Measurements from ENCODE around the gene TBX10. TPM values are rescaled to one million over a fixed set of nuclear protein-coding genes. Genes with fewer than 3 reads are reported as not detected.

The TBX10 gene
- polyA plus RNA-seq, 1 of the 3 experiments (the other 2 are of a cell fraction), result not detected

DNA sequence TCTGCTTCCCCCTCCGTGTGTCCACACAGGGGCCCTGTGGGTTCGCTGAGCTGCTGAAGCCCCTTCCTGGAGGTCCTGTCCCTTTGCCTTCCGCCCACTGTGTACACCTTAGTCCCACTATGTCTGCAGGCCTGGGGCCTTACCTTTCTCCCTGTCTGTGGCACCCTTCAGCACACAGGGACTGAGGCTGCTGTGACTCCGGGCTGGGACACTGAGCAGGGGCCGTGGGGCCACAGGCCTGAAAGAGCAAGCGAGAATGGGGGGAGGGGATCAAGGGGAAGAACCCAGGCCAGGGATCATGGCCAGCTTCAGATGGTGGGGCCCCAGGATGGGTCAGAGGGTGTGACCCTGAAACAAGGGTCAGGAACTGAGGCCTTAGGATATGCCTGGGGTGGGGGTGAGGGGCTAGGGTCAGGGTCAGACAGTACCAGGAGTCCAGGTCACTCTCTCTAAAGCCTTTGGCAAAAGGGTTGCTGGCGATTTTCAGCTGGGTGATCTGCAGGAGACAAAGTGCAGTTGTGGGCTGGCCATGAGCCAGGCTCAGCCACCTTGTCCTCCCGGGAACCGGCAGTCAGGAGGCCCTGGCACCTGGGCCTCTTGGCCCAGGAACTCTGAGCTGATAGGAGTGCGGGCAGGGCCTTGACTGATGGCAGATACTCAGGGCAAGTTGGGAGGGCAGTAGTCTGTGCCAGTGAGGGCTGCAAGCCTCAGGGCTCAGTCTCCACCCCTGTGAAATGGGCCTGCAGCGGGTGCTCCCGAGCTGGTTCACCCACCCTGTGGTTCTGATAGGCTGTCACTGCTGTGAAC lies 7.2 kb downstream of the TBX10 start (continued):
- TF ChIP-seq, protein P1, sequence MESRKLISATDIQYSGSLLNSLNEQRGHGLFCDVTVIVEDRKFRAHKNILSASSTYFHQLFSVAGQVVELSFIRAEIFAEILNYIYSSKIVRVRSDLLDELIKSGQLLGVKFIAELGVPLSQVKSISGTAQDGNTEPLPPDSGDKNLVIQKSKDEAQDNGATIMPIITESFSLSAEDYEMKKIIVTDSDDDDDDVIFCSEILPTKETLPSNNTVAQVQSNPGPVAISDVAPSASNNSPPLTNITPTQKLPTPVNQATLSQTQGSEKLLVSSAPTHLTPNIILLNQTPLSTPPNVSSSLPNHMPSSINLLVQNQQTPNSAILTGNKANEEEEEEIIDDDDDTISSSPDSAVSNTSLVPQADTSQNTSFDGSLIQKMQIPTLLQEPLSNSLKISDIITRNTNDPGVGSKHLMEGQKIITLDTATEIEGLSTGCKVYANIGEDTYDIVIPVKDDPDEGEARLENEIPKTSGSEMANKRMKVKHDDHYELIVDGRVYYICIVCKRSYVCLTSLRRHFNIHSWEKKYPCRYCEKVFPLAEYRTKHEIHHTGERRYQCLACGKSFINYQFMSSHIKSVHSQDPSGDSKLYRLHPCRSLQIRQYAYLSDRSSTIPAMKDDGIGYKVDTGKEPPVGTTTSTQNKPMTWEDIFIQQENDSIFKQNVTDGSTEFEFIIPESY (IDR thresholded peaks at IDR 0.05; ENCODE audit: borderline replicate concordance, low read depth), result no peak
- TF ChIP-seq JUND (IDR thresholded peaks at IDR 0.05), result no peak

GRCh38 chr11:67631853-67632174 lies 7.7 kb downstream of the TBX10 start:
- ChIA-PET CTCF (interaction anchor here (0.8 to 17.8 kb wide), 5 partner anchors 7 to 281 kb away, joined by 3 to 308 read pairs (median 14); partner anchors contain the start of genes ACY3 and TBX10), POLR2A (no interaction called here)
- Histone ChIP-seq H3K27ac (ENCODE audit: low read depth in 2 of 2, low read length in 1 of 2) (no peak overlapping the region), H4K20me1 (ENCODE audit: insufficient read depth) (no peaks in the 10 kb centered on the region), H2AFZ (ENCODE audit: low read depth) (no peak overlapping the region), H3K4me2 (no peak overlapping the region), H3K4me1 (ENCODE audit: control insufficient read depth in 1 of 2, insufficient read depth in 2 of 2, low read depth in 1 of 2, low read length in 1 of 2) (peaks cover 0 to 13% of the 10 kb centered on the region in 2 experiments; a peak in 1 of 4 replicates), H3K9ac (no peak overlapping the region), H3F3A (replicated peaks; ENCODE audit: insufficient read depth) (no peaks in the 10 kb centered on the region), H3K36me3 (replicated peaks in 1 of 2; ENCODE audit: control insufficient read depth in 1 of 2, insufficient read depth in 2 of 2, low read length in 1 of 2) (no peaks in the 10 kb centered on the region), H3K9me3 (no peaks in the 10 kb centered on the region), H3K9me2 (no peaks in the 10 kb centered on the region), H3K79me2 (ENCODE audit: insufficient read depth) (no peaks in the 10 kb centered on the region), H3K27me3 (ENCODE audit: insufficient read depth) (no peaks in the 10 kb centered on the region), H3K4me3 (ENCODE audit: low read depth in 2 of 2, low read length in 1 of 2) (no peak overlapping the region)
- 100% methylated on average over 2 of the region's 2 CpGs for WGBS (ENCODE audit: low lambda C conversion rate)
- no peak for DNase-seq
- TF ChIP-seq FOXM1 (IDR thresholded peaks at IDR 0.05; ENCODE audit: low read depth) (no peak), PBX3 (IDR thresholded peaks at IDR 0.05) (no peak), MXI1 (IDR thresholded peaks at IDR 0.05; ENCODE audit: low read depth, low read length) (no peak), POLR2AphosphoS5 (IDR thresholded peaks at IDR 0.05; ENCODE audit: low read depth, low read length) (no peak), TAF1 (IDR thresholded peaks at IDR 0.05; ENCODE audit: borderline replicate concordance, low read depth, low read length) (no peak), SIN3A (IDR thresholded peaks at IDR 0.05; ENCODE audit: borderline replicate concordance, low read depth, low read length) (no peak), EZH2phosphoT487 (IDR thresholded peaks at IDR 0.05; ENCODE audit: borderline replicate concordance, low read depth) (no peak), RXRA (IDR thresholded peaks at IDR 0.05; ENCODE audit: borderline replicate concordance, low read depth) (no peak), RFX5 (IDR thresholded peaks at IDR 0.05; ENCODE audit: low read length) (no peak), EP300 (IDR thresholded peaks at IDR 0.05; ENCODE audit: borderline replicate concordance in 1 of 2, low read depth in 1 of 2, low read length in 1 of 2) (no peak), USF2 (IDR thresholded peaks at IDR 0.05; ENCODE audit: borderline replicate concordance, low read depth, low read length) (no peak), CHD2 (IDR thresholded peaks at IDR 0.05; ENCODE audit: low read length, partially characterized antibody) (no peak), YY1 (IDR thresholded peaks at IDR 0.05; ENCODE audit: low read depth) (no peak)
- TF ChIP-seq, protein P1 (IDR thresholded peaks at IDR 0.05; ENCODE audit: borderline replicate concordance, low read depth), result no peak
- TF ChIP-seq, protein P2, sequence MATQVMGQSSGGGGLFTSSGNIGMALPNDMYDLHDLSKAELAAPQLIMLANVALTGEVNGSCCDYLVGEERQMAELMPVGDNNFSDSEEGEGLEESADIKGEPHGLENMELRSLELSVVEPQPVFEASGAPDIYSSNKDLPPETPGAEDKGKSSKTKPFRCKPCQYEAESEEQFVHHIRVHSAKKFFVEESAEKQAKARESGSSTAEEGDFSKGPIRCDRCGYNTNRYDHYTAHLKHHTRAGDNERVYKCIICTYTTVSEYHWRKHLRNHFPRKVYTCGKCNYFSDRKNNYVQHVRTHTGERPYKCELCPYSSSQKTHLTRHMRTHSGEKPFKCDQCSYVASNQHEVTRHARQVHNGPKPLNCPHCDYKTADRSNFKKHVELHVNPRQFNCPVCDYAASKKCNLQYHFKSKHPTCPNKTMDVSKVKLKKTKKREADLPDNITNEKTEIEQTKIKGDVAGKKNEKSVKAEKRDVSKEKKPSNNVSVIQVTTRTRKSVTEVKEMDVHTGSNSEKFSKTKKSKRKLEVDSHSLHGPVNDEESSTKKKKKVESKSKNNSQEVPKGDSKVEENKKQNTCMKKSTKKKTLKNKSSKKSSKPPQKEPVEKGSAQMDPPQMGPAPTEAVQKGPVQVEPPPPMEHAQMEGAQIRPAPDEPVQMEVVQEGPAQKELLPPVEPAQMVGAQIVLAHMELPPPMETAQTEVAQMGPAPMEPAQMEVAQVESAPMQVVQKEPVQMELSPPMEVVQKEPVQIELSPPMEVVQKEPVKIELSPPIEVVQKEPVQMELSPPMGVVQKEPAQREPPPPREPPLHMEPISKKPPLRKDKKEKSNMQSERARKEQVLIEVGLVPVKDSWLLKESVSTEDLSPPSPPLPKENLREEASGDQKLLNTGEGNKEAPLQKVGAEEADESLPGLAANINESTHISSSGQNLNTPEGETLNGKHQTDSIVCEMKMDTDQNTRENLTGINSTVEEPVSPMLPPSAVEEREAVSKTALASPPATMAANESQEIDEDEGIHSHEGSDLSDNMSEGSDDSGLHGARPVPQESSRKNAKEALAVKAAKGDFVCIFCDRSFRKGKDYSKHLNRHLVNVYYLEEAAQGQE (IDR thresholded peaks at IDR 0.05; ENCODE audit: low read depth, low read length), result no peak
- TF ChIP-seq, protein P3, sequence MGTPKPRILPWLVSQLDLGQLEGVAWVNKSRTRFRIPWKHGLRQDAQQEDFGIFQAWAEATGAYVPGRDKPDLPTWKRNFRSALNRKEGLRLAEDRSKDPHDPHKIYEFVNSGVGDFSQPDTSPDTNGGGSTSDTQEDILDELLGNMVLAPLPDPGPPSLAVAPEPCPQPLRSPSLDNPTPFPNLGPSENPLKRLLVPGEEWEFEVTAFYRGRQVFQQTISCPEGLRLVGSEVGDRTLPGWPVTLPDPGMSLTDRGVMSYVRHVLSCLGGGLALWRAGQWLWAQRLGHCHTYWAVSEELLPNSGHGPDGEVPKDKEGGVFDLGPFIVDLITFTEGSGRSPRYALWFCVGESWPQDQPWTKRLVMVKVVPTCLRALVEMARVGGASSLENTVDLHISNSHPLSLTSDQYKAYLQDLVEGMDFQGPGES (IDR thresholded peaks at IDR 0.05; ENCODE audit: low read depth, low read length), result no peak
- TF ChIP-seq, protein P4, sequence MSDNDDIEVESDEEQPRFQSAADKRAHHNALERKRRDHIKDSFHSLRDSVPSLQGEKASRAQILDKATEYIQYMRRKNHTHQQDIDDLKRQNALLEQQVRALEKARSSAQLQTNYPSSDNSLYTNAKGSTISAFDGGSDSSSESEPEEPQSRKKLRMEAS (IDR thresholded peaks at IDR 0.05; ENCODE audit: low read depth), result no peak
